DMS53 (cell line): ENCODE results near the gene ABCG5.

Experiments used
- DNase-seq: peaks from one replicate; lab custom pipeline; 2025; lab: John Stamatoyannopoulos, UW

ABCG5 gene

GRCh38 chr2:43838560-43839267, at the start of gene ABCG5, which contains the start of gene ABCG8:
TSS of gene ABCG5 (minus strand) at chr2:43838839. CDS start at chr2:43838679, 160 bp downstream.
TSS of gene ABCG8 (plus strand) at chr2:43838971. CDS start at chr2:43839054, 83 bp downstream.
- no peak for DNase-seq

- peak; percentile 13 for DNase-seq
These were observed 48.5 kb upstream of the ABCG5 start for GRCh38 chr2:43887176-43887575.

GRCh38 chr2:43885132-43885632, 46.5 kb upstream of the ABCG5 start:
- DNase-seq = no peak

GRCh38 chr2:43884689-43885088, 46.0 kb upstream of the ABCG5 start:
- no peak for DNase-seq

- no peak for DNase-seq
These were observed 43.7 kb upstream of the ABCG5 start for GRCh38 chr2:43882312-43882711.

- no peak for DNase-seq
These were observed 42.3 kb upstream of the ABCG5 start for GRCh38 chr2:43880952-43881351.

GRCh38 chr2:43880471-43880870, 41.8 kb upstream of the ABCG5 start:
- DNase-seq = no peak

- no peak for DNase-seq
These were observed 40.6 kb upstream of the ABCG5 start for GRCh38 chr2:43879261-43879660.

GRCh38 chr2:43877782-43878464, 39.3 kb upstream of the ABCG5 start:
- DNase-seq = peak; percentile 89

GRCh38 chr2:43874776-43875451, 36.3 kb upstream of the ABCG5 start:
- no peak for DNase-seq

GRCh38 chr2:43872151-43872550, 33.5 kb upstream of the ABCG5 start:
- no peak for DNase-seq

GRCh38 chr2:43855292-43855691, 16.7 kb upstream of the ABCG5 start:
- no peak for DNase-seq

GRCh38 chr2:43854671-43855070, 16.0 kb upstream of the ABCG5 start:
- no peak for DNase-seq

- no peak for DNase-seq
These were observed 14.8 kb upstream of the ABCG5 start for GRCh38 chr2:43853141-43854081.

- no peak for DNase-seq
These were observed 13.6 kb upstream of the ABCG5 start for GRCh38 chr2:43852196-43852730.

- DNase-seq = no peak
These were observed 12.7 kb upstream of the ABCG5 start for GRCh38 chr2:43851011-43851980.

- peak; percentile 73 for DNase-seq
These were observed 9.6 kb upstream of the ABCG5 start for GRCh38 chr2:43848214-43848613.

- no peak for DNase-seq
These were observed 7.6 kb upstream of the ABCG5 start for GRCh38 chr2:43846140-43846793.

- DNase-seq = no peak
These were observed 6.5 kb upstream of the ABCG5 start for GRCh38 chr2:43845181-43845580.

GRCh38 chr2:43842866-43843226, 4.2 kb upstream of the ABCG5 start:
- DNase-seq = no peak
